ENCODE measurements around the gene TIGD1. TPM values are rescaled to one million over a fixed set of nuclear protein-coding genes. Genes with fewer than 3 reads are reported as not detected.

The TIGD1 gene
- total RNA-seq, 4 donors from 2014 or later = 1.5 to 3.5 (median 2.2) TPM

DNA sequence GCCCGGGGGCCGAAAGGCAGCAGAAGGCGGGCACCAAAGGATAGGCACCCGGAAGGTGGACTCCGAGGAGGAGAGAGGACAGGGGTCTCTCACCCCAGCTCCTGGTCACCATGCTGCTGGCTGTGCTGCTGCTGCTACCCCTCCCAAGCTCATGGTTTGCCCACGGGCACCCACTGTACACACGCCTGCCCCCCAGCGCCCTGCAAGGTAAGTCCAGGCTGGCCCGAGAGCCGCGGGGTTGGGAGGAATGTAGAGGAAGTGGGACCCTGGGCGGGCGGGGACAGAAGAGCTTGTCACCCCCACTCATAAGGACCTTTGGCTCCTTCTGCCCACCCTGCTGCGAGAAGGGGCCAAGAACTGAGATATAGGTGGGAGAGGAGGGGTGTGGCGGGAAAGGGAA is 29.9 kb downstream of the TIGD1 start:
- TF ChIP-seq, protein P1, sequence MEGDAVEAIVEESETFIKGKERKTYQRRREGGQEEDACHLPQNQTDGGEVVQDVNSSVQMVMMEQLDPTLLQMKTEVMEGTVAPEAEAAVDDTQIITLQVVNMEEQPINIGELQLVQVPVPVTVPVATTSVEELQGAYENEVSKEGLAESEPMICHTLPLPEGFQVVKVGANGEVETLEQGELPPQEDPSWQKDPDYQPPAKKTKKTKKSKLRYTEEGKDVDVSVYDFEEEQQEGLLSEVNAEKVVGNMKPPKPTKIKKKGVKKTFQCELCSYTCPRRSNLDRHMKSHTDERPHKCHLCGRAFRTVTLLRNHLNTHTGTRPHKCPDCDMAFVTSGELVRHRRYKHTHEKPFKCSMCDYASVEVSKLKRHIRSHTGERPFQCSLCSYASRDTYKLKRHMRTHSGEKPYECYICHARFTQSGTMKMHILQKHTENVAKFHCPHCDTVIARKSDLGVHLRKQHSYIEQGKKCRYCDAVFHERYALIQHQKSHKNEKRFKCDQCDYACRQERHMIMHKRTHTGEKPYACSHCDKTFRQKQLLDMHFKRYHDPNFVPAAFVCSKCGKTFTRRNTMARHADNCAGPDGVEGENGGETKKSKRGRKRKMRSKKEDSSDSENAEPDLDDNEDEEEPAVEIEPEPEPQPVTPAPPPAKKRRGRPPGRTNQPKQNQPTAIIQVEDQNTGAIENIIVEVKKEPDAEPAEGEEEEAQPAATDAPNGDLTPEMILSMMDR (IDR thresholded peaks at IDR 0.05; ENCODE audit: low read depth) = no peak

DNA sequence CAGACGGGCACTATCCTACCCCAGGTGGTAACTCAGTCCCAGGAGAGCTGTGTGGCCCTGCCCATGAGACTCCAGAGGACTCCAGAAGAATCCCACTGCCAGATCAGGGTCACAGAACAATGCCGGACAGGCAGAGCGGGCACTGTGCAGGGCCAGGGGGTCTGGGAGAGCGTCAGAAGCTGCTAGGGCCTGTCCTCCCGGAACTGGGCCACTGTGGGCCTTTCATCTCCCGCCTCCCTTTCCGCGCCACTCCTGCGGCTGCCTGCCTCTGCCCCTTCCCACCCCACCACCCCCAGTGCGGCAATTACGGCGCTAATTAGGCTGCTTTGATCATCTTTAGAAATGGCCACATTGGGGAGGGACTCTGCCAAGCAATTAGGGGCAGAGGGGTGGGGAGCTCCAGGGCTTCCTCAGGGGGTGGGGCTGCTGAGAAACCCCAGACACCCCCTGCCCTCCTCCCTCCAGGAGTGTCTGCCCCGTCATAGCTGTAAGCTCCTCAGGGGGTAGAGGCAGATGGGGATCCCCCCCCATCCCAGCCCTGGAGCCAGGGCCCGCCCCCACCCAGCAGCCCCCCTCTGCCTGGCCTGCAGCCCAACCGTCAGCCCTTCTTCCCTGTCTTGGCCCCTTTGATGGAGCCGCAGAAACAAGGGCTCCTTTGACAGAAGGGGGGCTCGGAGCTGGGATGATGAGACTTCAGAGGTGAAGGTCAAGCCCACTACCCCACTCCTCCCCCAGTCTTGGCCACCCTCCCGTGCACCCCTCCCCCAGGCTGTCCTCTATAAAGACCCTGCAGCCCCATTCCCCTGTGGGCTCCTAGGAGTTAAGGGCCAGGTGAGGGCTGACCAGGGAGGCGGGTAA is 30.5 kb downstream of the TIGD1 start, which contains the start of gene PRSS56:
Gene PRSS56, plus strand, starts transcription at position 808 of the 858 bp plus-strand sequence. CDS start 211 bp downstream, outside the sequence.
- TF ChIP-seq, protein P1 (IDR thresholded peaks at IDR 0.05; ENCODE audit: low read depth) = no peak

DNA sequence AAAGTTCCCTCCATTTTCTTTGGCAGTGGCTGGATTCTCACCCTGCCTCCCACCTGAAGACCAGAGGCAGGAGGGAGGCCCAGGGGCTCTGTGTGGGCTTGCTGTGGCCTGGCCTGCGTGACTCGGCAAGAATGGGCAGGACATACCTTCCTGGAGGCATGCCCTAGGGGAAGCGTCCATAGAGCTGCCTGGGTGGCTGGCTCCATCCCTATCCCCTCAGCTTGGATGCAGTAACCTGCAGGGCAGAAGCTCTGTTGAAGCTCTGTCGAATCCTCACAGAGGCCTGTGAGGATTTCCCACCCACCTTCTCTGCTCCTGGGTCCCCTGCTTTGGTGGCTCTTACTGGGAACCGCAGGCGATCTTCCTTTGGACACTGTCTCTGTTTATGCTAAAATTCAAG is 31.5 kb downstream of the TIGD1 start:
- TF ChIP-seq, protein P1 (IDR thresholded peaks at IDR 0.05; ENCODE audit: low read depth) = no peak

DNA sequence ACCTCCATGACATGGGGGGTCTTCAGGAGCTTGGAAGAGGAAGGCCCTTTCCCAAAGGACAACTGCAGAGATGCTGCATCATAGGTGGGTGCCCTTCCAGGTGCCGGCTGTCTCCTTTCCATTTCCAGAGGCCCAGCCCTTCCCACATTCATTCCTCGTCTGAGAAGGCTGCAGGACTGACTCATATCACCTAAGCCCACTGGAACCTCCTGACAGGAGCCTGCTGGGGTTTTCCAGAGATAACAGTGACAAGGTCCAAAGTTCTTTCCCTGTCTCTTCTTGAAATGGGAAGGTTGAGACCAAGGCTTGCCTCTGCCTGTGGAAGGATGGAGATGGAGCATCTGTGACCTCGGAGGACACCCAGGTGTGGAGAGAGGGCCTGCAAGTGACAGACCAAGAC is 33.8 kb downstream of the TIGD1 start:
- TF ChIP-seq, protein P1 (IDR thresholded peaks at IDR 0.05; ENCODE audit: low read depth) = no peak

DNA sequence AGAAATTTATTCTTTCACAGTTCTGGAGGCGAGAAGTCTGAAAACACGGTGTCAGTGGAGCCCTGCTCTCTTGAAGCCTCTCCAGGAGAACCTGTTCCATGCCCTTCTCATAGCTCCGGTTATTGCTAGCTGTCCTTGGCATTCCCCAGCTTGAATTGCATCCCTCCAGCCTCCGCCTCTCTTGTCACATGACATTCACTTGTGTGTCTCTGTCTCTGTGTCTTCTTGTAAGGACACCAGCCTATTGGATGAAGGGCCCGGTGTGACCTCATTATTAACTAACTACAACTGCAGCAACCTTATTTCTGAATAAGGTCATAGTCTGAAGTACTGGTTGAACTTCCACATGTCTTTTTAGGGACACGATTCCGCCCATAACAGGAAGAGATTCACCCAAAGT is 34.7 kb downstream of the TIGD1 start:
- TF ChIP-seq, protein P1 (IDR thresholded peaks at IDR 0.05; ENCODE audit: low read depth) = no peak

DNA sequence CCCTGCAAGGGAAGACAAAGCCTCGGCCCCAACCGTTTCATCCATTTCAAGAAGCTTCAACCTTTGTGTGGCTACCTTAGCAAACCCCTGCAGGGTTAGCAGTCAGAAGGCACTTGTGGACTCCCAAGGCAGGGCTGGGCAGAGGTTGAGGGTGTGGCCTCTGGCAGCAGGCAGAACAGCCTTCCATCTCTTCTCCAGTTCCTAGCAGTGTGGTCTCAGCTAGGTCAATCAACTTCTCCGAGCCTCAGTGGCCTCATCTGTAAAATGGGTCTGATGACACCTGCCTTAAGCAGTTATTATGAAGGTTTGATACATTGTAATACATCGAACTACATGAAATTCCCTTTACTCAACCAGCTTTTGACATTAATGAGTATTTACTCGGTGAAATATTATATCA is 37.0 kb downstream of the TIGD1 start:
- TF ChIP-seq, protein P1 (IDR thresholded peaks at IDR 0.05; ENCODE audit: low read depth) = no peak

DNA sequence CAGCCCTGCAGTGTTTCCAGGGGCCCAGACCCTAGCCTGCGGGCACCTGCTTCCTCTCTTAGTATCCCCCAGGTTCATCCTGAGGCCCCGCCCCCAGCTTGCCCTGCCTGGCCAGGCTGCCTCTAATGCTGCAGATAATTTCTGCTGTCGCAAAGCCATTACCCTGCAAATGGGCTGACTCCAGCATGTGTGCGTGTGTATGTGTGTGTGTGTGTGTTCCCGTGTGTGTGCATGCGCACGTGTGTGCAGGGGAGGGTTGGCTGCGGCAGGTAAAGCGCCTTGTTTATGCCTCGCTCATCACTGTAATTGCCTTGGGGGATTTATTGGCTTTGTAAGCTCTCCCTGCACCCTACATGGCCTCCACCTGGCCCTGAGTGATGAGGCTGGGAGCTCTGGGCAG is 37.8 kb downstream of the TIGD1 start:
- TF ChIP-seq, protein P1 (IDR thresholded peaks at IDR 0.05; ENCODE audit: low read depth) = no peak

Data from subcutaneous adipose tissue (tissue), 4 donors.